GM21515 (cell line): ENCODE measurements around the gene SLC12A8.

ENCODE experiments used
- ATAC-seq: cut with Tn5 transposase; IDR thresholded peaks from one replicate; pipeline ENCODE4 v1.9.1; 2021; ENCODE audit not compliant: unreplicated experiment

Gene SLC12A8

GRCh38 chr3:125212509-125213363 is at the start of gene SLC12A8:
SLC12A8 (minus strand) TSS chr3:125212748; CDS start chr3:125211349, 1,399 bp downstream.
- no peak for ATAC-seq

- no peak for ATAC-seq
These were observed 49.6 kb upstream of the SLC12A8 start for GRCh38 chr3:125262161-125262560.

GRCh38 chr3:125261031-125261430 is 48.5 kb upstream of the SLC12A8 start:
- ATAC-seq: no peak

- no peak for ATAC-seq
These were observed 47.6 kb upstream of the SLC12A8 start for GRCh38 chr3:125260158-125260557.

GRCh38 chr3:125257536-125257935 is 45.0 kb upstream of the SLC12A8 start:
- no peak for ATAC-seq

GRCh38 chr3:125256675-125257074 is 44.1 kb upstream of the SLC12A8 start:
- no peak for ATAC-seq

GRCh38 chr3:125250973-125251372 is 38.4 kb upstream of the SLC12A8 start:
- ATAC-seq: no peak

GRCh38 chr3:125246237-125246636 is 33.7 kb upstream of the SLC12A8 start:
- ATAC-seq: no peak

GRCh38 chr3:125245521-125245920 is 33.0 kb upstream of the SLC12A8 start:
- ATAC-seq: no peak

GRCh38 chr3:125240496-125240895 is 27.9 kb upstream of the SLC12A8 start:
- ATAC-seq: no peak

GRCh38 chr3:125239266-125239665 is 26.7 kb upstream of the SLC12A8 start:
- ATAC-seq: no peak

GRCh38 chr3:125238759-125239158 is 26.2 kb upstream of the SLC12A8 start:
- ATAC-seq: no peak

- ATAC-seq: no peak
These were observed 23.9 kb upstream of the SLC12A8 start for GRCh38 chr3:125236331-125236903.

GRCh38 chr3:125234831-125235230 is 22.3 kb upstream of the SLC12A8 start:
- ATAC-seq: no peak

GRCh38 chr3:125232401-125232800 is 19.9 kb upstream of the SLC12A8 start:
- no peak for ATAC-seq

GRCh38 chr3:125231895-125232294 is 19.3 kb upstream of the SLC12A8 start:
- no peak for ATAC-seq

- ATAC-seq: no peak
These were observed 17.2 kb upstream of the SLC12A8 start for GRCh38 chr3:125229707-125230106.

GRCh38 chr3:125229168-125229567 is 16.6 kb upstream of the SLC12A8 start:
- ATAC-seq: no peak

GRCh38 chr3:125221831-125222230 is 9.3 kb upstream of the SLC12A8 start:
- no peak for ATAC-seq

GRCh38 chr3:125220727-125221429 is 8.3 kb upstream of the SLC12A8 start:
- ATAC-seq: no peak

- no peak for ATAC-seq
These were observed 7.6 kb upstream of the SLC12A8 start for GRCh38 chr3:125220183-125220582.

GRCh38 chr3:125219261-125219701 is 6.7 kb upstream of the SLC12A8 start:
- no peak for ATAC-seq
